ENCODE results near the gene SOX11.
"Not testable (repeated sequence)": the region's sequence is repeated elsewhere in the genome, so short reads cannot be mapped to it uniquely, and the experiment has no call there.

Gene SOX11

GRCh38 chr2:5691985-5692529 lies at the start of gene SOX11:
TSS of gene SOX11 (plus strand) at chr2:5692384. CDS start at chr2:5692722, 338 bp downstream.
- DNase-seq, result peak in 48 of 58 donors; percentile 15 to 77 (median 50)

- not testable (repeated sequence) for DNase-seq
Observed at GRCh38 chr2:5652734-5653133, 39.5 kb upstream of the SOX11 start.

GRCh38 chr2:5653756-5654155 lies 38.4 kb upstream of the SOX11 start:
- not testable (repeated sequence) for DNase-seq

GRCh38 chr2:5657231-5657630 lies 35.0 kb upstream of the SOX11 start:
- no peak for DNase-seq

- DNase-seq, result no peak
Observed at GRCh38 chr2:5660591-5660990, 31.6 kb upstream of the SOX11 start.

- no peak for DNase-seq
Observed at GRCh38 chr2:5661362-5661761, 30.8 kb upstream of the SOX11 start.

GRCh38 chr2:5664278-5664681 lies 27.9 kb upstream of the SOX11 start:
- no peak for DNase-seq

- DNase-seq, result no peak
Observed at GRCh38 chr2:5665066-5665465, 27.1 kb upstream of the SOX11 start.

GRCh38 chr2:5666798-5667197 lies 25.4 kb upstream of the SOX11 start:
- no peak for DNase-seq

- not testable (repeated sequence) for DNase-seq
Observed at GRCh38 chr2:5667655-5668054, 24.5 kb upstream of the SOX11 start.

GRCh38 chr2:5668682-5669250 lies 23.4 kb upstream of the SOX11 start:
- no peak for DNase-seq

GRCh38 chr2:5672749-5673144 lies 19.4 kb upstream of the SOX11 start:
- no peak for DNase-seq

GRCh38 chr2:5673145-5674025 lies 18.8 kb upstream of the SOX11 start:
- DNase-seq, result no peak

GRCh38 chr2:5674026-5674340 lies 18.2 kb upstream of the SOX11 start:
- no peak for DNase-seq

GRCh38 chr2:5677133-5677532 lies 15.1 kb upstream of the SOX11 start:
- DNase-seq, result no peak

GRCh38 chr2:5683471-5683870 lies 8.7 kb upstream of the SOX11 start:
- no peak for DNase-seq

- DNase-seq, result no peak
Observed at GRCh38 chr2:5685225-5685624, 7.0 kb upstream of the SOX11 start.

GRCh38 chr2:5686068-5686467 lies 6.1 kb upstream of the SOX11 start:
- DNase-seq, result no peak

GRCh38 chr2:5686536-5686935 lies 5.6 kb upstream of the SOX11 start:
- DNase-seq, result no peak

- no peak for DNase-seq
Observed at GRCh38 chr2:5689750-5690149, 2.4 kb upstream of the SOX11 start.

- DNase-seq, result peak in 1 of 58 donors; percentile 7
Observed at GRCh38 chr2:5690286-5690685, 1.9 kb upstream of the SOX11 start.

GRCh38 chr2:5690718-5691220 lies 1.4 kb upstream of the SOX11 start:
- no peak for DNase-seq
